B cell (primary cell): ENCODE measurements around the gene NUB1. TPM values are rescaled to one million over a fixed set of nuclear protein-coding genes. Genes with fewer than 3 reads are reported as not detected.

Source experiments
- ATAC-seq: fragments of 200-7000 bp; cut with Tn5 transposase; one replicate; pipeline ENCODE4 v1.10.0; 2021; ENCODE audit warnings: low read depth, mild to moderate bottlenecking, moderate number of reproducible peaks, moderate library complexity
- CTCF ChIA-PET: fragments of 350-600 bp; sonication (Branson Sonifier 250); formaldehyde crosslinking; loops from one replicate; lab custom pipeline; 2021; ENCODE audit warnings: antibody characterized with exemption, inconsistent platforms; lab: Charles Lee
- POLR2A ChIA-PET: fragments of 350-600 bp; sonication (Branson Sonifier 250); formaldehyde crosslinking; loops from one replicate; lab custom pipeline; 2021; ENCODE audit warnings: antibody characterized with exemption; lab: Charles Lee
- DNase-seq: peaks from one replicate; pipeline ENCODE4 v3.0.0; 2013
- H2AFZ ChIP-seq: 2 replicates; pipeline ENCODE4 v1.6.1; 2012; ENCODE audit warnings: mild to moderate bottlenecking, low read depth, low read length; ENCODE audit not compliant: insufficient read depth, poor library complexity, severe bottlenecking
- H3K27ac ChIP-seq, 2 donors: 1 replicate in 1 of 2; 2 replicates in 1 of 2; pipeline ENCODE4 v1.5.1; 2012 to 2013; ENCODE audit warnings: low read length in 2 of 2, mild to moderate bottlenecking in 2 of 2, moderate library complexity in 1 of 2
- H3K27me3 ChIP-seq, 4 experiments: fragments of 200-600 bp in 1 of 4; sonication (generic) in 1 of 4; replicated peaks in 1 of 4; 1 replicate in 2 of 4; 2 replicates in 2 of 4; pipeline versions ENCODE4 v1.6.1 to v1.7.0; 2013 to 2016; ENCODE audit warnings: low read length in 3 of 4, mild to moderate bottlenecking in 2 of 4, mixed read lengths in 1 of 4, moderate library complexity in 1 of 4; ENCODE audit not compliant: insufficient read depth in 4 of 4, control insufficient read depth in 3 of 4; ENCODE audit errors: control extremely low read depth in 1 of 4
- H3K36me3 ChIP-seq, 2 experiments: replicated peaks in 1 of 2; 1 replicate in 1 of 2; 2 replicates in 1 of 2; pipeline versions ENCODE4 v1.6.1 to v1.7.1; 2013; ENCODE audit warnings: low read length in 1 of 2; ENCODE audit not compliant: insufficient read depth in 2 of 2, control insufficient read depth in 1 of 2; ENCODE audit errors: control extremely low read depth in 1 of 2, extremely low read depth in 1 of 2
- H3K4me1 ChIP-seq, 2 donors: fragments of 200-600 bp in 1 of 2; sonication (generic) in 1 of 2; 1 replicate in 1 of 2; 2 replicates in 1 of 2; pipeline versions ENCODE4 v1.5.1 to v1.6.1; 2013 to 2017; ENCODE audit warnings: low read length in 2 of 2; ENCODE audit not compliant: control insufficient read depth in 2 of 2, insufficient read depth in 2 of 2
- H3K4me2 ChIP-seq: replicated peaks from 2 replicates; pipeline ENCODE3; 2012; ENCODE audit warnings: mild to moderate bottlenecking, low read depth, low read length; ENCODE audit not compliant: poor library complexity, severe bottlenecking
- H3K4me3 ChIP-seq, 5 experiments: fragments of 200-600 bp in 1 of 5; sonication (generic) in 1 of 5; 1 replicate in 3 of 5; 2 replicates in 2 of 5; pipeline versions ENCODE4 v1.5.1 to v1.7.0; 2011 to 2016; ENCODE audit warnings: low read length in 4 of 5, mild to moderate bottlenecking in 4 of 5, low read depth in 2 of 5, control low read depth in 1 of 5, moderate library complexity in 1 of 5; ENCODE audit not compliant: insufficient read depth in 1 of 5; ENCODE audit errors: control extremely low read depth in 1 of 5, extremely low read depth in 1 of 5
- H3K79me2 ChIP-seq: fragments of 200-600 bp; sonication (generic); one replicate; pipeline ENCODE4 v1.6.0; 2016; ENCODE audit warnings: low read length; ENCODE audit not compliant: control insufficient read depth, insufficient read depth
- H3K9ac ChIP-seq: fragments of 200-600 bp; sonication (generic); 2 replicates; pipeline ENCODE4 v1.6.1; 2017; ENCODE audit warnings: mild to moderate bottlenecking, low read length, moderate library complexity
- H3K9me3 ChIP-seq, 3 donors: one replicate each; pipeline versions ENCODE4 v1.6.1 to v1.7.1; 2013; ENCODE audit warnings: low read length in 2 of 3; ENCODE audit not compliant: control insufficient read depth in 2 of 3, insufficient read depth in 1 of 3; ENCODE audit errors: control extremely low read depth in 1 of 3
- H4K20me1 ChIP-seq: 2 replicates; pipeline ENCODE4 v1.6.0; 2012; ENCODE audit warnings: mild to moderate bottlenecking, low read length; ENCODE audit not compliant: insufficient read depth, control insufficient read depth, poor library complexity, severe bottlenecking
- H3K27ac Mint-ChIP-seq: one replicate; pipeline ENCODE4 v1.8.0; 2021; ENCODE audit warnings: mixed read lengths
- H3K27me3 Mint-ChIP-seq: one replicate; pipeline ENCODE4 v1.8.0; 2021; ENCODE audit warnings: mixed read lengths
- H3K4me1 Mint-ChIP-seq: one replicate; pipeline ENCODE4 v1.8.0; 2021; ENCODE audit warnings: mixed read lengths
- H3K4me3 Mint-ChIP-seq: one replicate; pipeline ENCODE4 v1.8.0; 2021; ENCODE audit warnings: mixed read lengths
- H3K9me3 Mint-ChIP-seq: one replicate; pipeline ENCODE4 v1.8.0; 2022; ENCODE audit warnings: mixed read lengths; ENCODE audit not compliant: insufficient read depth
- CTCF ChIP-seq: fragments of 200-600 bp; IDR thresholded peaks from one replicate; pipeline ENCODE4 v1.8.0; 2022; ENCODE audit warnings: antibody characterized with exemption, mild to moderate bottlenecking
- EZH2 ChIP-seq: IDR thresholded peaks from 2 replicates; pipeline ENCODE4 v1.6.1; 2012; ENCODE audit warnings: borderline replicate concordance, low read depth, mild to moderate bottlenecking, moderate library complexity, low read length; ENCODE audit not compliant: insufficient read depth, poor library complexity, severe bottlenecking
- WGBS: methylation state at CpG from one replicate; pipeline ENCODE4 v1.1.5; 2013; ENCODE audit warnings: missing lambda C conversion rate; ENCODE audit not compliant: insufficient coverage; 5-methylcytosine and 5-hydroxymethylcytosine counted together
- intact Hi-C: fragments of 100-400 bp; cut with micrococcal nuclease; formaldehyde crosslinking; loops from one replicate; pipeline ENCODE4 v1.10.0; 2022
- polyA plus RNA-seq: library from polyadenylated mRNA; depleted of rRNA; stranded (reverse); fragments of >200 nt; gene quantifications from 2 replicates; pipeline ENCODE4 v1.2.3, GENCODE V29; 2012
- total RNA-seq, 2 donors: library from RNA; stranded (reverse); fragments of 120-200 nt in 1 of 2; gene quantifications; 1 replicate in 1 of 2; 2 replicates in 1 of 2; pipeline versions ENCODE4 v1.2.3 to v1.2.4, GENCODE V29; 2013 to 2022

NUB1 gene
- total and polyA plus RNA-seq, 2 donors (not counting 1 experiment from before 2014, with no cell fraction given), result 55.0 to 104 TPM

- Mint-ChIP-seq H3K27ac (no peak overlapping the region), H3K4me3 (no peak overlapping the region), H3K9me3 (no peaks in the 10 kb centered on the region), H3K4me1 (no peaks in the 10 kb centered on the region), H3K27me3 (peaks cover 3% of the 10 kb centered on the region)
- no peaks in the 10 kb centered on the region for H3K79me2 ChIP-seq
- ChIA-PET POLR2A (no interaction called here), CTCF (interaction anchor here (0.7 to 7.0 kb wide), 2 partner anchors 14 to 119 kb away, joined by 3 to 38 read pairs; no protein-coding TSS in a partner anchor)
- ATAC-seq (no peak), DNase-seq (no peak)
- intact Hi-C loops, result no loop called here
- H3K4me3 ChIP-seq, result no peak overlapping the region
- no peaks in the 10 kb centered on the region for H3K4me1 ChIP-seq
- no peak overlapping the region for H3K9ac ChIP-seq
- no peaks in the 10 kb centered on the region for H3K9me3 ChIP-seq
- H4K20me1 ChIP-seq, result no peaks in the 10 kb centered on the region
- no peaks in the 10 kb centered on the region for H3K36me3 ChIP-seq
- no peak overlapping the region for H2AFZ ChIP-seq
- H3K27ac ChIP-seq, result no peak overlapping the region
- H3K4me2 ChIP-seq, result no peak overlapping the region
- no peaks in the 10 kb centered on the region for H3K27me3 ChIP-seq
- TF ChIP-seq EZH2 (no peak), CTCF (no peak)
Observed at GRCh38 chr7:151330181-151330580, 11.4 kb upstream of the NUB1 start.

- H3K9me3 ChIP-seq, result no peaks in the 10 kb centered on the region
- no peak overlapping the region for H3K27ac ChIP-seq
- H3K27me3 ChIP-seq, result no peaks in the 10 kb centered on the region
- Mint-ChIP-seq H3K27ac (no peak overlapping the region), H3K4me3 (no peak overlapping the region), H3K27me3 (peaks cover 3% of the 10 kb centered on the region), H3K9me3 (no peaks in the 10 kb centered on the region), H3K4me1 (no peaks in the 10 kb centered on the region)
- no peaks in the 10 kb centered on the region for H3K79me2 ChIP-seq
- DNase-seq, result no peak
- no peaks in the 10 kb centered on the region for H3K36me3 ChIP-seq
- CTCF ChIA-PET, result interaction anchor here (0.7 kb wide), 1 partner anchor 118 kb away, joined by 3 read pairs; no protein-coding TSS in a partner anchor
- no peak overlapping the region for H3K4me3 ChIP-seq
- TF ChIP-seq CTCF (no peak), EZH2 (no peak)
- H3K9ac ChIP-seq, result no peak overlapping the region
- intact Hi-C loops, result no loop called here
- H4K20me1 ChIP-seq, result no peaks in the 10 kb centered on the region
- WGBS, result 86% methylated on average over 1 of the region's 3 CpGs
- no peak for ATAC-seq
- POLR2A ChIA-PET, result no interaction called here
- H3K4me2 ChIP-seq, result no peak overlapping the region
- H3K4me1 ChIP-seq, result no peaks in the 10 kb centered on the region
- H2AFZ ChIP-seq, result no peak overlapping the region
Observed at GRCh38 chr7:151330661-151331060, 11.0 kb upstream of the NUB1 start.
